GM10266 (cell line): Measurements from ENCODE around the gene SPPL3.
A peak's percentile ranks its signal among the peaks of the same experiment; 100 is the strongest.

ENCODE experiments used
- DNase-seq: peaks from one replicate; pipeline ENCODE4 v3.0.0; 2012; ENCODE audit errors: extremely low spot score
- CTCF ChIP-seq: IDR thresholded peaks from 2 replicates; pipeline ENCODE4 v1.5.1; 2012; ENCODE audit warnings: mild to moderate bottlenecking, low read depth; ENCODE audit not compliant: control insufficient read depth, insufficient read depth; ENCODE audit errors: missing control alignments

SPPL3 gene

GRCh38 chr12:120718055-120718454 lies 186.1 kb downstream of the SPPL3 start:
- DNase-seq = no peak
- TF ChIP-seq CTCF = no peak

- peak; percentile 86 for DNase-seq
- TF ChIP-seq CTCF = peak; percentile 72
Observed at GRCh38 chr12:120713861-120714482, 190.2 kb downstream of the SPPL3 start.

GRCh38 chr12:120712610-120713009 lies 191.5 kb downstream of the SPPL3 start:
- DNase-seq = no peak
- no peak for TF ChIP-seq CTCF
